ENCODE results near the gene AP1S1.
"Not testable (repeated sequence)": the region's sequence is repeated elsewhere in the genome, so short reads cannot be mapped to it uniquely, and the experiment has no call there.

The AP1S1 gene

GRCh38 chr7:101171442-101171837 is 17.2 kb downstream of the AP1S1 start:
- DNase-seq = no peak

GRCh38 chr7:101172005-101172853 is 18.0 kb downstream of the AP1S1 start:
- peak in 1 of 2 donors; percentile 49 for DNase-seq

- no peak for DNase-seq
These were observed 18.8 kb downstream of the AP1S1 start for GRCh38 chr7:101172854-101173751.

- peak; percentile 65 to 74 for DNase-seq
These were observed 19.5 kb downstream of the AP1S1 start for GRCh38 chr7:101173752-101174244.

- DNase-seq = no peak
These were observed 20.1 kb downstream of the AP1S1 start for GRCh38 chr7:101174322-101174854.

GRCh38 chr7:101175664-101176063 is 21.4 kb downstream of the AP1S1 start:
- no peak for DNase-seq

GRCh38 chr7:101177644-101178043 is 23.4 kb downstream of the AP1S1 start:
- no peak for DNase-seq

- DNase-seq = no peak
These were observed 24.8 kb downstream of the AP1S1 start for GRCh38 chr7:101179117-101179516.

- DNase-seq = no peak
These were observed 25.4 kb downstream of the AP1S1 start for GRCh38 chr7:101179713-101180112.

GRCh38 chr7:101180130-101180755 is 26.0 kb downstream of the AP1S1 start, which contains the start of gene NAT16:
NAT16 (minus strand) TSS chr7:101180293; CDS start chr7:101174807, 5,486 bp downstream.
- no peak for DNase-seq

- DNase-seq = no peak
These were observed 31.1 kb downstream of the AP1S1 start for GRCh38 chr7:101185258-101185839.

GRCh38 chr7:101186194-101186593 is 31.9 kb downstream of the AP1S1 start:
- DNase-seq = no peak

- no peak for DNase-seq
These were observed 32.7 kb downstream of the AP1S1 start for GRCh38 chr7:101186844-101187428.

GRCh38 chr7:101189109-101189508 is 34.8 kb downstream of the AP1S1 start:
- DNase-seq = no peak

- no peak for DNase-seq
These were observed 41.6 kb downstream of the AP1S1 start for GRCh38 chr7:101195884-101196283.

GRCh38 chr7:101197991-101198390 is 43.7 kb downstream of the AP1S1 start:
- DNase-seq = no peak

GRCh38 chr7:101198476-101198875 is 44.2 kb downstream of the AP1S1 start:
- DNase-seq = no peak

- not testable (repeated sequence) for DNase-seq
These were observed 45.2 kb downstream of the AP1S1 start for GRCh38 chr7:101199522-101199921.

GRCh38 chr7:101200504-101200861 is 46.2 kb downstream of the AP1S1 start:
- no peak for DNase-seq

GRCh38 chr7:101200862-101201599 is 46.8 kb downstream of the AP1S1 start, which contains the start of gene MOGAT3:
MOGAT3 (minus strand) TSS chr7:101201036; CDS start chr7:101200854, 182 bp downstream.
- no peak for DNase-seq
